SK-MEL-5 (cell line): ENCODE results near the gene IL10RA. TPM values are rescaled to one million over a fixed set of nuclear protein-coding genes. Genes with fewer than 3 reads are reported as not detected.

Experiments used
- DNase-seq: peaks from one replicate; pipeline ENCODE4 v3.0.0-alpha.2; 2016; ENCODE audit warnings: low read depth, low spot score
- in situ Hi-C: cut with HindIII; loops from 2 replicates; pipeline ENCODE4 v1.10.0; 2016; ENCODE audit warnings: low sequenced_read_pairs, high pct_unique_total_duplicates, low pct_unique_long_range_greater_than_20kb
- total RNA-seq: library from RNA; depleted of rRNA; stranded (reverse); fragments of >200 nt; shearing (Covaris generic); gene quantifications from 2 replicates; pipeline ENCODE4 v1.2.3, GENCODE V29; 2014

The IL10RA gene
- total RNA-seq, 1 experiment from 2014 or later = not detected

- no peak for DNase-seq
- in situ Hi-C loops = no loop called here
Measured at GRCh38 chr11:117979481-117980211, 6.5 kb upstream of the IL10RA start.

- no peak for DNase-seq
- in situ Hi-C loops = no loop called here
Measured at GRCh38 chr11:117980280-117980679, 5.9 kb upstream of the IL10RA start.

- in situ Hi-C loops = no loop called here
- no peak for DNase-seq
Measured at GRCh38 chr11:117980720-117981119, 5.5 kb upstream of the IL10RA start.

- in situ Hi-C loops = no loop called here
- no peak for DNase-seq
Measured at GRCh38 chr11:117983163-117983475, 3.1 kb upstream of the IL10RA start.

GRCh38 chr11:117984476-117984875, 1.7 kb upstream of the IL10RA start:
- in situ Hi-C loops = no loop called here
- DNase-seq = no peak

- DNase-seq = no peak
- in situ Hi-C loops = no loop called here
Measured at GRCh38 chr11:117986981-117987574, 884 bp downstream of the IL10RA start.

GRCh38 chr11:117989351-117990102, 3.3 kb downstream of the IL10RA start:
- no peak for DNase-seq
- in situ Hi-C loops = no loop called here

- in situ Hi-C loops = no loop called here
- no peak for DNase-seq
Measured at GRCh38 chr11:117992136-117992535, 5.9 kb downstream of the IL10RA start.

GRCh38 chr11:117992620-117993019, 6.4 kb downstream of the IL10RA start:
- in situ Hi-C loops = no loop called here
- DNase-seq = no peak

- DNase-seq = no peak
Measured at GRCh38 chr11:117993988-117994745, 8.0 kb downstream of the IL10RA start.

GRCh38 chr11:117995472-117995871, 9.3 kb downstream of the IL10RA start:
- DNase-seq = no peak
- in situ Hi-C loops = no loop called here

More at GRCh38 chr11:117993988-117994745, 8.0 kb downstream of the IL10RA start:
- in situ Hi-C loops = no loop called here

- in situ Hi-C loops = no loop called here
- no peak for DNase-seq
Measured at GRCh38 chr11:117996058-117996457, 9.9 kb downstream of the IL10RA start.

GRCh38 chr11:117997406-117997805, 11.2 kb downstream of the IL10RA start:
- in situ Hi-C loops = no loop called here

GRCh38 chr11:117997823-117998579, 11.8 kb downstream of the IL10RA start:
- DNase-seq = no peak
- in situ Hi-C loops = no loop called here

More at GRCh38 chr11:117997406-117997805, 11.2 kb downstream of the IL10RA start:
- no peak for DNase-seq

GRCh38 chr11:117998664-117999353, 12.6 kb downstream of the IL10RA start:
- no peak for DNase-seq
- in situ Hi-C loops = no loop called here

- DNase-seq = no peak
- in situ Hi-C loops = no loop called here
Measured at GRCh38 chr11:117999354-117999993, 13.3 kb downstream of the IL10RA start.
